ENCODE data around the gene UBFD1.

- no peak for TF ChIP-seq POLR2A (IDR thresholded peaks at IDR 0.05)
- peak in 2 of 7 experiments; percentile 5 to 8 for TF ChIP-seq CTCF (IDR thresholded peaks at IDR 0.05)
Measured at GRCh38 chr16:23597003-23597756, 39.7 kb downstream of the UBFD1 start.

All from body of pancreas (tissue), 4 donors.